Stimulated activated CD4-positive, alpha-beta T cell treated with anti-CD3 and anti-CD28 coated beads, Interleukin-2, amount 100 ng/mL, for 24 hours (primary cell): ENCODE measurements around the gene EXOC8.
"Not testable (repeated sequence)": the region's sequence is repeated elsewhere in the genome, so short reads cannot be mapped to it uniquely, and the experiment has no call there.

Source experiments
- DNase-seq, 2 donors: peaks; one replicate each; pipeline ENCODE4 v3.0.0-alpha.2; 2020

Gene EXOC8

GRCh38 chr1:231348856-231349255 lies 11.2 kb upstream of the EXOC8 start:
- not testable (repeated sequence) for DNase-seq

GRCh38 chr1:231348442-231348841 lies 10.8 kb upstream of the EXOC8 start:
- DNase-seq = no peak

- no peak for DNase-seq
These were observed 10.3 kb upstream of the EXOC8 start for GRCh38 chr1:231347961-231348360.

GRCh38 chr1:231340328-231341013 lies 2.8 kb upstream of the EXOC8 start:
- DNase-seq = no peak

DNA sequence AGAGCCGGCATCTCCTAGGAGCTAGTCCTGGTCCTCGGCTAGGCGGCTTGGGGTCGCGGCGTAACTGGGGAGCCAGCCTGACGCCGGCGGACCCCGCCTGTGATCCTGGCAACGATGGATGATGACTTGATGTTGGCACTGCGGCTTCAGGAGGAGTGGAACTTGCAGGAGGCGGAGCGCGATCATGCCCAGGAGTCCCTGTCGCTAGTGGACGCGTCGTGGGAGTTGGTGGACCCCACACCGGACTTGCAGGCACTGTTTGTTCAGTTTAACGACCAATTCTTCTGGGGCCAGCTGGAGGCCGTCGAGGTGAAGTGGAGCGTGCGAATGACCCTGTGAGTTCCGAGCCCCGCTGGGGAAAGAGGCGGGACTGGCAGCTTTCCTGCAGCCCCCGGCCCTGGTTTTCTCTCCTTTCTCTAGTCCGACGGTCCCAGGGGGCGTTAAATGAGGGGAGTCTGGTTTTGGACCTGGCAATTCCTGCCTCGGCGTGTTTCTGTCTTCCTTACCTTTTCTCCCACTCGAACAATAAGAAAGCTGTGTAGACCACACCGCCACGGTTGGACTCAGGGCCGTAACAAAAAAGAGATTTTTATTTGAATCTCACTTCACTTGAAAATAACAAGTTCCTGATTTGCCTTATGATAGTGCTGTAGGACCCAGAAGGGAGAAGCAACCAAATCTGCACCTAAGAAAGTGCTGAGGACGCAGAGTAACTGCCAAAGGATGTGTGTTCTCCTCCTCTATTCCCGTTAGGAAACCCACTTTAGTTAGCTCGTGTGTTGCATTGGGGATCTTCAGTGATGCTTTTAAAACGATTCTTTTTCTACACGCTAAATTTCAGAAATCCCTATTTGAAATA lies 847 bp upstream of the EXOC8 start, which contains the start of gene SPRTN:
Gene SPRTN, plus strand, starts transcription at position 24 of the 859 bp plus-strand sequence. Its CDS starts 91 bp downstream, at position 115.
- peak in 1 of 2 donors; percentile 45 for DNase-seq

- DNase-seq = no peak
These were observed 595 bp downstream of the EXOC8 start for GRCh38 chr1:231337043-231337471.

DNA sequence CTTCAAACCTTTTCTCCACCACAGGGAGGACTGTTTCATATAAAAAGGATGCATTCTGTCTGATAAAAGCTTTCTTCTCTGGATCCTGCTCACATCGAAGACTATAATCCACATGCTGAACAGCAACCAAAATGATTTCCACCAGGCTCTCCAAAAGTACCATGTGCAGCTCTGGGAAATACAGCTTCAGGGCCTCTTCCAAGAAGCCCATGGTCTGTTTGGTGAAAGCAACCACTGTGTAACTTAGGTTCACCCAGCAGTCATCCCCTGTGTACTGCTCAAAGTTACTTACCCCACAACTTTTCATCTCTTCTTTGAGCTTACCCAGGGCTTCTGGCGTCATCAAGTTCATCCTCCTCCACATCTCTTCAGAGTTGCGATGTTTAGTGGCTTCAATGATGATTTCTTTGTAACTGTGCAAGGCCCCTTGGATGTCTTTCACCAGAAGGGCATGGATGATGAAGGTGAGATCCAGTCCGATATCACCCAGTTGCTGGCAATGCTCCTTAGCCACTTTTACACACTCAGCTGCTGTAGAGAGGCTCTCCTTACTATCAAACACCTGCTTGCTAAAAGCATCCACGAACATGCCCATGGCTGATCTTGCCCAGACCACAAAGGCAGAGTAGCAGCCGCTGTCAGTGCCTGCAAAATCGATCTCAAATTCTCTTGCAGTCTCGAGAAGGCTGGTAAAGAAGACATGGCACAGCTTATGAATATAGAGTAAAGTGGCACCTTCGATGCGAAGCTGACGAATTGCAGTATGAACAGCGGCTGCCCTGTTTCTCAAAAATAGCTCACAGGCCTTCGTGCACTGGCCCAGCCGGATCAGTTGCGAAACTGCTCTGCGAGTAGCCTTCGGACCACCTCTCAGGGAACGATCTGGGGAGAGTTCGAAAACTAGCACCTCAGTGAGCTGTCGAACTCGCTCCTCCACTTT lies 1.7 kb downstream of the EXOC8 start:
- no peak for DNase-seq

GRCh38 chr1:231334952-231335351 lies 2.7 kb downstream of the EXOC8 start:
- DNase-seq = no peak

DNA sequence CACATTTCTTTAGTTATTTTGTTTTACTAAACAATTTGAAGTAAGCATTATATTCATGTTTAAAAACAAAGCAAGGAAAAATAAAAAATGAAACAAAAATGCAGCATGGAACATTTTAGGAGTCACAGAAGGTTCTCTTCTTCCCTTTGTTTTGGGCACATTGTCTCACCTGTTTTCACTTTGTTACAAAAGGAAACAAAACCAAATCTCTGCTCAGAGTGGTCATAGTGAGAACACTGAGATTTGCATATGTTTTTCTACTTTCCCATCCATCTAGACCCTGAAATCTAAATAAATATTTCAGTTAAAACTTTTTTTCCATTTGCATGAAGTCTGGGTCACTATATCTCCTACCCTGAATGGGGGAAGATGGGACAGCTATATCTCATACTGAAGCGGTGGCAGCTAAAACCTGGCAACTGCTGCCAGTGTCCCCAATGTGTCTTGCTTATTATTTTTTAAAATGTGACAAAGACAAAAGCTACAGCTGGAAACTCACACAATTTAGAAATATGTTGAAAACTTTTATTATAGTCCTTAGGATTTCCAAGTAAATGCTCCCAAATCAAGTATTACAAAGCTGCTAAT lies 3.5 kb downstream of the EXOC8 start:
- DNase-seq = no peak

DNA sequence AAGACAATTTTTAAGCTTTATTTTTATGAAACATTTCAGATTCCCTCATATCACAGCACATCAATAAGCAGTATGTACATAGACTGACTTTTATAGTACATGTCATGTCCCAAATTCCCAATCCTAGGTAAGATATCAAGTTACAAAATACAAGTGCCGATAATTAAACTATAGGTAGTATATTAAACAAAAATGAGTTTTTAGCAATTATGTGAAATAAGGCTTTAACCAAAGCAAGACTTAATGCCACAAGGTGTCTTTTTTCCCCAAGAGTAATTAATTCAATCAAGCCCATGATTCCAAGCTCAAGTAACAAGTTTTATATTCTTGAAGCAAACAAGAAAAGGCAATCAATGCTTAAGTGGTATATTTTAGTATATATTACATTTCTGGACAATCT lies 4.9 kb downstream of the EXOC8 start:
- DNase-seq = no peak

GRCh38 chr1:231329483-231329882 lies 8.2 kb downstream of the EXOC8 start:
- no peak for DNase-seq

- DNase-seq = no peak
These were observed 10.0 kb downstream of the EXOC8 start for GRCh38 chr1:231327617-231328016.

- DNase-seq = no peak
These were observed 11.4 kb downstream of the EXOC8 start for GRCh38 chr1:231326248-231326647.

DNA sequence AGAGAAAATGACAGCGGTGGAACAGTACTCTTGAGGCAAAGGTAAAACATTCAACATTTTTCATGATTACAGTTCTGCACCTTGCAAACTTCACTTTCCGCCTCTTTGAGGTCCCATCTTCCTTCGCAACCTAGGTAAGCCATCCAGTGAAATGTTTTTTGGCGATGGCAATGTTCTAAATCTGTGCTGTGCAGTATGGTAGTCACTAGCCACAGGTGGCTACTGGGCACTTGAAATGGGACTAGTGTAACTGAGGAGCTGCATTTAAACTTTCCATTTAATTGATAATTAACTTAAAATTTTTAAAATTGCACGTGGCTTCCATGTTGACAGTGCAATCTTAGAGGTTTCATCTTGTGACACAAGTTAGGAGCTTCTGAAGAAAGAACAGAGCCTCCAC lies 13.0 kb downstream of the EXOC8 start:
- no peak for DNase-seq

DNA sequence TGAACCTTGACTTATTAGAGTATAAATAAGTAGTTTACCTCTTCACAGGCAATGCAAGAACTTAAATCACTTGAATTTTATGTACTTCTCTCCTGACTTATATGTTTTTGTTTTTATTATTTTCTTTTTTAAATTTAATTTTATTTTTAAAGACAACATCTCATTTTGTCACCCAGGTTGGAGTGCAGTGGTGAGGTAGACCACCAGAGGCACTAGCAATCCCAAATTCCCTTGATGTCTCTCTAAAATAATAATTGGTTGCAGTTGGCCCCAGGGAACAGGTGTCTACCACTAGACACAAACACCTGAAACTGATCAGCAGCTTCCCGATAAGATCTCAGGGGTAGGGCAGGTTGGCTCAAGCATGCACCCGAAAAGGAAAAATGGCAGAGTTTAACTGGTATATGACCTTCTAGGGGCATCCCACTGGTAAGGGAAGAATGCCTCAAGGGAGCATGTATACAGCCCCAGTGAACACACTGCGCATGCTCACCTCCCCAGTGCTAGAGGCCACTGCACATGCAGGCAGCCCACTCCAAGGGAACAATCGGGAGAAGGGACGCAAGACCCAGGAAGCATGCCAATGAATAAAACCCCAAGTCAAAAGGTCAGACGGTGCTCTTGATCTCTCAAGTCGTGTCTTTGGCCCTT lies 14.6 kb downstream of the EXOC8 start:
- no peak for DNase-seq

DNA sequence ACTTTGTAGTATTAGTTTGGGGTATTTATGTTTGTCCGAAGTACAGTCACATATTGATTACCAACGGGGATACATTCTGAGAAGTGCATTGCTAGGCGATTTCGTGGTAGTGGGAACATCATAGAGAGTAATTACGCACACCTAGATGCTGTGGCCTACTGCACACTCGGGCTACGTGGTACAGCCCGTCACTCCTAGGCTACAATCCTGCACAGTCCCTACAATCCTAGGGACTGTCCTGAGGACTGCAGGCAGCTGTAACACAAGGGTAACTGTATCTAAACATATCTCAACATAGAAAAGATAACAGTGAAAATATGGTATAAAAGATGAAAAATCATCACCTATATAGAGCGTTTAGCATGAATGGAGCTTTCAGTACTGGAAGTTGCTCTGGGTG lies 18.6 kb downstream of the EXOC8 start:
- DNase-seq = no peak

DNA sequence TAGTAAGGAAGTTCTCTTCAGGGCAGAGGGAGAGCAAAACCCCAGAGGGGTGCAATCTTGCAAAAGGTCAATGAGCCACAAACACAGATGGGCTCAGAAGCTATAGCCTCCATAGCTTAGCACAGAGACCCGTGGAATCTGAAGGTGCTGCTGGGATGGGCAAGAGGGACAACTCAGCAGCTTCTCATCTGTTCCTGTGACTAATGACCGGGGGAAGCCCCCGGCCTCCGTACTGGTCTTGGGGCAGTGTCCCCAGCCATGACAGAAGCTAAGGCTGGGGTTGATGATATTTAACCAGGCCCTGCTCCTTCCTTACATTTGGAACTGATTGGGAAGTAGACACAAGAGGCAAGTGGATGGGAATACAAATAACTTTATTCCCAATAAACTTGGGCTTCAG lies 19.1 kb downstream of the EXOC8 start:
- DNase-seq = no peak

- no peak for DNase-seq
These were observed 19.7 kb downstream of the EXOC8 start for GRCh38 chr1:231318015-231318355.

DNA sequence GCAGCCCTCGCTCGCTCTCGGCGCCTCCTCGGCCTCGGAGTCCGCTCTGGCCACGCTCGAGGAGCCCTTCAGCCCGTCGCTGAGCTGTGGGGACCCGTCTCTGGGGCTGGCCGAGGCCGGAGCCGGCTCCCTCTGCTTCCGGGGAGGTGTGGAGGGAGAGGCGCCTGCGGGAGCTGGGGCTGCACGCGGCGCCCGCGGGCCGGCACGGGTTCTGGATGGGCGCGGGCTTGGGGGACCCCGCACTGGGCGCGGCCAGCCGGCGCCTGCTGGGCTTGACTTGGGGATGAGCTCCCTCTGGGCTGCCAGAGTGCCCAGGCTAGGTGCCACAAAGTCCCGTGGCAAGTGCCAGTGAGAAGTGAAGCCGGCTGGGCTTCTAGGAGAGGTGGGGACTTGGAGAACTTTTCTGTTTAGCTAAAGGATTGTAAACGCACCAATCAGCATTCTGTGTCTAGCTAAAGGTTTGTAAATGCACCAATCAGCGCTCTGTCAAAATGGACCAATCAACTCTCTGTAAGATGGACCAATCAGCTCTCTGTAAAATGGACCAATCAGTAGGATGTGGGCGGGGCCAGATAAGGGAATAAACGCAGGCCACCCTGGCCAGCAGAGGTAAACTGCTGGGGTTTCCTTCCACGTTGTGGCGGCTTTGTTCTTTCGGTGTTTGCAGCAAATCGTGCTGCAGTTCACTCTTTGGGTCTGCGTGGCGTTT lies 20.2 kb downstream of the EXOC8 start:
- DNase-seq = no peak

DNA sequence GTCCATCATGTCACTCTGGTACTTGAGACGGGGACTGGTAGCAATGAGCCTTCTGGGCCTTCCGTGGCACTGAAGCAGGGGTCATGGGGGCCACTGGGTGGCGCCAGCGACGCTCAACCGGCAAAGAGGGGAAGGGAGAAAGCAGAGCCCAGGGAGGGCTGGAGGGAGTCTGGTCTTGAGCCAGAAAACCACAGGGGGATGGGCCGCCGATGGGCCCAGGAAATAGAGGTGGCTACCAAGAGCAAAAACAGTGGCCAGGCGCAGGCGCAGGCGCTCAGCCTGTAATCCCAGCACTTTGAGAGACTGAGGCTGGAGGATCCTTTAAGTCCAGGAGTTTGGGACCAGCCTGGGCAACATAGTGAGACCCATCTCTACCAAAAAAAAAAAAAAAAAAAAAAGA lies 21.8 kb downstream of the EXOC8 start:
- peak; percentile 41 to 55 for DNase-seq

GRCh38 chr1:231313661-231314060 lies 24.0 kb downstream of the EXOC8 start:
- DNase-seq = no peak

GRCh38 chr1:231312432-231312788 lies 25.2 kb downstream of the EXOC8 start:
- DNase-seq = no peak
